PFSK-1 (cell line): ENCODE results near the gene SCML2.

ENCODE experiments used
- FOXP2 ChIP-seq: optimal IDR thresholded peaks from 2 replicates; pipeline ENCODE3; 2011; ENCODE audit warnings: borderline replicate concordance, control low read depth, inconsistent platforms; ENCODE audit not compliant: insufficient read depth; ENCODE audit errors: extremely low read length, extremely low read depth
- POLR2AphosphoS5 ChIP-seq: IDR thresholded peaks from 2 replicates; pipeline ENCODE4 v1.6.1; 2012; ENCODE audit warnings: low read depth, mild to moderate bottlenecking, control low read depth, low read length, moderate library complexity
- REST ChIP-seq, 2 experiments: IDR thresholded peaks; 2 replicates each; pipeline versions ENCODE4 v1.6.1 to v1.8.0; 2011 to 2012; ENCODE audit warnings: low read depth in 2 of 2, low read length in 2 of 2, control low read depth in 1 of 2, inconsistent platforms in 1 of 2, mild to moderate bottlenecking in 1 of 2, moderate library complexity in 1 of 2; ENCODE audit not compliant: insufficient read depth in 1 of 2
- SIN3A ChIP-seq: IDR thresholded peaks from 2 replicates; pipeline ENCODE4 v1.6.1; 2012; ENCODE audit warnings: mild to moderate bottlenecking, low read length, moderate library complexity, borderline replicate concordance; ENCODE audit not compliant: insufficient read depth
- TAF1 ChIP-seq: IDR thresholded peaks from 2 replicates; pipeline ENCODE4 v1.6.1; 2012; ENCODE audit warnings: low read length, control low read depth, borderline replicate concordance; ENCODE audit not compliant: insufficient read depth

SCML2 gene

GRCh38 chrX:18389966-18390365 lies 35.5 kb upstream of the SCML2 start:
- TF ChIP-seq REST (IDR thresholded peaks at IDR 0.05; ENCODE audit: insufficient read depth in 1 of 2, low read depth in 2 of 2, low read length in 2 of 2), result no peak
- TF ChIP-seq TAF1, result no peak
- TF ChIP-seq POLR2AphosphoS5, result no peak
- TF ChIP-seq SIN3A, result no peak
- TF ChIP-seq FOXP2, result no peak

- TF ChIP-seq REST (IDR thresholded peaks at IDR 0.05; ENCODE audit: insufficient read depth in 1 of 2, low read depth in 2 of 2, low read length in 2 of 2) (no peak), POLR2AphosphoS5 (no peak), SIN3A (no peak), TAF1 (no peak), FOXP2 (no peak)
Measured at GRCh38 chrX:18377796-18378195, 23.3 kb upstream of the SCML2 start.

- no peak for TF ChIP-seq FOXP2
- no peak for TF ChIP-seq REST (IDR thresholded peaks at IDR 0.05; ENCODE audit: insufficient read depth in 1 of 2, low read depth in 2 of 2, low read length in 2 of 2)
- no peak for TF ChIP-seq TAF1
- no peak for TF ChIP-seq POLR2AphosphoS5
- TF ChIP-seq SIN3A, result no peak
Measured at GRCh38 chrX:18368402-18368801, 13.9 kb upstream of the SCML2 start.

- TF ChIP-seq POLR2AphosphoS5 (no peak), SIN3A (no peak), REST (IDR thresholded peaks at IDR 0.05; ENCODE audit: insufficient read depth in 1 of 2, low read depth in 2 of 2, low read length in 2 of 2) (no peak), FOXP2 (no peak), TAF1 (no peak)
Measured at GRCh38 chrX:18360867-18361266, 6.4 kb upstream of the SCML2 start.

GRCh38 chrX:18353931-18354368 lies 538 bp downstream of the SCML2 start:
- TF ChIP-seq FOXP2 (no peak), SIN3A (no peak), REST (IDR thresholded peaks at IDR 0.05; ENCODE audit: insufficient read depth in 1 of 2, low read depth in 2 of 2, low read length in 2 of 2) (no peak), TAF1 (no peak), POLR2AphosphoS5 (no peak)
